Adrenal gland (tissue), 5 donors: Measurements from ENCODE around the gene ATF3.

ENCODE experiments used
- POLR2A ChIP-seq, 2 donors: fragments of 450-650 bp; IDR thresholded peaks; one replicate each; pipeline ENCODE4 v1.6.1; 2017; ENCODE audit warnings: antibody characterized with exemption in 2 of 2, mild to moderate bottlenecking in 2 of 2, moderate library complexity in 1 of 2
- TF ChIP-seq, protein P1 (sequence below), 6 experiments: fragments of 450-650 bp in 4 of 6; fragments of 200-600 bp in 2 of 6; sonication (generic) in 1 of 6; IDR thresholded peaks; 1 replicate in 5 of 6; 2 replicates in 1 of 6; pipeline versions ENCODE4 v1.5.1 to v1.8.0; 2016 to 2021; ENCODE audit warnings: antibody characterized with exemption in 6 of 6, mild to moderate bottlenecking in 2 of 6, moderate library complexity in 1 of 6
- donor health status: DM: no; HTN: no; CAD: no.

DNA sequence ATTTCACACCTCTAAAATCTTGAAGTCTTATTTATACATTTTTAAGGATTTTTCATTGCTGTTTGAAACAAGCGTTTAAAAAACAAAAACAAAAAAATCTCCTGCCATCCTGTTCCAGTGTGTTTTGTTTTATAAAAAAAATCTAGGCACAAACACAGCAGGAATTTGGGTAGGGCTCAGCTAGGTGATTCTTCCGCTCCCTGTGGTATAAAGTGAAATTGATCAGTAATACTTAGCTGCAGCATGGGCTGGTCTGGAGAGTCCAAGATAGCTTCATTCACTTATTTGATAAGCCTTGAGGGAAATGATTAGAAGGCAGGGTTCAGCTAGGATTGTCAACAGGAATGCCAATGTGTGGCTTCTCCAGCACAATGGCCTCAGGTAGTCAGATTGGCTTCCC is 25.7 kb downstream of the ATF3 start:
- TF ChIP-seq, protein P1, sequence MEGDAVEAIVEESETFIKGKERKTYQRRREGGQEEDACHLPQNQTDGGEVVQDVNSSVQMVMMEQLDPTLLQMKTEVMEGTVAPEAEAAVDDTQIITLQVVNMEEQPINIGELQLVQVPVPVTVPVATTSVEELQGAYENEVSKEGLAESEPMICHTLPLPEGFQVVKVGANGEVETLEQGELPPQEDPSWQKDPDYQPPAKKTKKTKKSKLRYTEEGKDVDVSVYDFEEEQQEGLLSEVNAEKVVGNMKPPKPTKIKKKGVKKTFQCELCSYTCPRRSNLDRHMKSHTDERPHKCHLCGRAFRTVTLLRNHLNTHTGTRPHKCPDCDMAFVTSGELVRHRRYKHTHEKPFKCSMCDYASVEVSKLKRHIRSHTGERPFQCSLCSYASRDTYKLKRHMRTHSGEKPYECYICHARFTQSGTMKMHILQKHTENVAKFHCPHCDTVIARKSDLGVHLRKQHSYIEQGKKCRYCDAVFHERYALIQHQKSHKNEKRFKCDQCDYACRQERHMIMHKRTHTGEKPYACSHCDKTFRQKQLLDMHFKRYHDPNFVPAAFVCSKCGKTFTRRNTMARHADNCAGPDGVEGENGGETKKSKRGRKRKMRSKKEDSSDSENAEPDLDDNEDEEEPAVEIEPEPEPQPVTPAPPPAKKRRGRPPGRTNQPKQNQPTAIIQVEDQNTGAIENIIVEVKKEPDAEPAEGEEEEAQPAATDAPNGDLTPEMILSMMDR (IDR thresholded peaks at IDR 0.05), result no peak
- no peak for TF ChIP-seq POLR2A (IDR thresholded peaks at IDR 0.05)
